GM15510 (cell line): ENCODE measurements around the gene TSG101.

Experiments used
- POLR2A ChIP-seq: IDR thresholded peaks from 3 replicates; pipeline ENCODE4 v1.6.1; 2011; ENCODE audit warnings: borderline replicate concordance; ENCODE audit not compliant: insufficient read length; ENCODE audit errors: extremely low read depth

Gene TSG101

GRCh38 chr11:18459634-18460033, 67.1 kb downstream of the TSG101 start:
- no peak for TF ChIP-seq POLR2A

GRCh38 chr11:18457450-18457849, 69.3 kb downstream of the TSG101 start:
- no peak for TF ChIP-seq POLR2A

- TF ChIP-seq POLR2A: no peak
Observed at GRCh38 chr11:18455686-18456372, 70.9 kb downstream of the TSG101 start, which contains the start of gene LDHAL6A. Gene LDHAL6A (plus strand): TSS chr11:18455856. CDS start chr11:18456681, 825 bp downstream.

GRCh38 chr11:18452927-18453326, 73.8 kb downstream of the TSG101 start:
- no peak for TF ChIP-seq POLR2A

GRCh38 chr11:18449251-18449650, 77.5 kb downstream of the TSG101 start:
- TF ChIP-seq POLR2A: no peak

GRCh38 chr11:18438691-18439090, 88.1 kb downstream of the TSG101 start:
- no peak for TF ChIP-seq POLR2A
